HepG2 (cell line): ENCODE data around the gene DPEP2NB. TPM values are rescaled to one million over a fixed set of nuclear protein-coding genes. Genes with fewer than 3 reads are reported as not detected.

Experiments
- DMAP1 ChIP-seq: IDR thresholded peaks from 2 replicates; pipeline ENCODE4 v1.6.1; 2016
- FOXO4 ChIP-seq: sonication (generic); formaldehyde crosslinking; conservative IDR thresholded peaks from 2 replicates; pipeline ENCODE4 v1.8.1; 2023; ENCODE audit warnings: missing genetic modification reagents
- HDAC1 ChIP-seq: sonication (generic); formaldehyde crosslinking; IDR thresholded peaks from 2 replicates; pipeline ENCODE4 v1.5.1; 2020; ENCODE audit warnings: mild to moderate bottlenecking, missing genetic modification reagents
- HMG20A ChIP-seq: IDR thresholded peaks from 2 replicates; pipeline ENCODE4 v1.6.1; 2016; ENCODE audit warnings: borderline replicate concordance
- HMGXB3 ChIP-seq: sonication (generic); formaldehyde crosslinking; IDR thresholded peaks from 2 replicates; pipeline ENCODE4 v1.4.0; 2020; ENCODE audit warnings: missing genetic modification reagents, borderline replicate concordance
- HMGXB4 ChIP-seq, 2 experiments: sonication (generic) in 1 of 2; formaldehyde crosslinking in 1 of 2; IDR thresholded peaks; 2 replicates each; pipeline versions ENCODE4 v1.4.0 to v1.6.1; 2018 to 2020; ENCODE audit warnings: missing genetic modification reagents in 2 of 2, borderline replicate concordance in 1 of 2, low read depth in 1 of 2, mild to moderate bottlenecking in 1 of 2, missing biosample characterization in 1 of 2
- MATR3 ChIP-seq: sonication (generic); formaldehyde crosslinking; IDR thresholded peaks from 2 replicates; pipeline ENCODE4 v1.4.0; 2020; ENCODE audit warnings: missing genetic modification reagents
- SIX1 ChIP-seq: sonication (generic); formaldehyde crosslinking; IDR thresholded peaks from 2 replicates; pipeline ENCODE4 v1.4.0; 2020; ENCODE audit warnings: missing genetic modification reagents, borderline replicate concordance
- ZBTB33 ChIP-seq: sonication (generic); formaldehyde crosslinking; IDR thresholded peaks from 2 replicates; pipeline ENCODE4 v1.4.0; 2020; ENCODE audit warnings: missing genetic modification reagents
- ZFP36L2 ChIP-seq: sonication (generic); formaldehyde crosslinking; IDR thresholded peaks from 2 replicates; pipeline ENCODE4 v1.4.0; 2020; ENCODE audit warnings: missing genetic modification reagents
- ZNF33A ChIP-seq: sonication (generic); formaldehyde crosslinking; IDR thresholded peaks from 2 replicates; pipeline ENCODE4 v1.5.1; 2020; ENCODE audit warnings: missing genetic modification reagents, mild to moderate bottlenecking, moderate library complexity, borderline replicate concordance
- ZNF343 ChIP-seq: sonication (generic); formaldehyde crosslinking; IDR thresholded peaks from 2 replicates; pipeline ENCODE4 v1.4.0; 2020; ENCODE audit warnings: mild to moderate bottlenecking, missing genetic modification reagents
- ZNF570 ChIP-seq: sonication (generic); formaldehyde crosslinking; IDR thresholded peaks from 2 replicates; pipeline ENCODE4 v1.4.0; 2020; ENCODE audit warnings: mild to moderate bottlenecking, missing genetic modification reagents, borderline replicate concordance
- ZNF7 ChIP-seq: IDR thresholded peaks from 2 replicates; pipeline ENCODE4 v1.6.1; 2016; ENCODE audit warnings: missing biosample characterization, missing genetic modification reagents
- polyA plus RNA-seq, 8 experiments: library from polyadenylated mRNA; depleted of rRNA in 3 of 8; stranded (reverse) in 7 of 8; unstranded in 1 of 8; fragments of >200 nt; fragmentation: Illumina TruSeq in 4 of 8; extraction: Trizol in 4 of 8; gene quantifications; 2 replicates each; pipeline versions ENCODE4 v1.2.1 to v1.2.3, GENCODE V29; 2011 to 2016; ENCODE audit warnings: low read depth in 4 of 8, missing spikeins in 1 of 8, mixed read lengths in 1 of 8; ENCODE audit not compliant: insufficient read depth in 1 of 8
- total RNA-seq, 5 experiments: library from RNA; depleted of rRNA; stranded (reverse); fragments of >200 nt; fragmentation: Illumina TruSeq; extraction: Trizol; gene quantifications; 2 replicates each; pipeline ENCODE4 v1.2.3, GENCODE V29; 2016; ENCODE audit warnings: low read depth in 1 of 5
- TF ChIP-seq, protein P1 (sequence below): IDR thresholded peaks from 2 replicates; pipeline ENCODE4 v1.6.1; 2012; ENCODE audit warnings: inconsistent platforms
- TF ChIP-seq, protein P2 (sequence below): IDR thresholded peaks from 2 replicates; pipeline ENCODE4 v1.6.1; 2018; ENCODE audit warnings: missing genetic modification reagents, mild to moderate bottlenecking, missing compliant biosample characterization

DPEP2NB gene
- total and polyA plus RNA-seq, 2 of the 13 experiments (the other 11 are each of a cell fraction or from before 2014, with no cell fraction given), result not detected

GRCh38 chr16:68022728-68023537 is 7.2 kb upstream of the DPEP2NB start, which contains the start of the genes DDX28 and DUS2 (continued):
- no peak; the same call in 1 of the 2 replicates for TF ChIP-seq ZNF570
- no peak for TF ChIP-seq FOXO4 (CRISPR knock-in tag)
- TF ChIP-seq ZFP36L2, result no peak; the same call in 1 of the 2 replicates
- peak; percentile 97 for TF ChIP-seq HMGXB4 (CRISPR knock-in tag; IDR thresholded peaks at IDR 0.05; ENCODE audit: borderline replicate concordance in 1 of 2, low read depth in 1 of 2)
- TF ChIP-seq ZNF343 (CRISPR knock-in tag), result peak; percentile 94
- TF ChIP-seq, protein P1, sequence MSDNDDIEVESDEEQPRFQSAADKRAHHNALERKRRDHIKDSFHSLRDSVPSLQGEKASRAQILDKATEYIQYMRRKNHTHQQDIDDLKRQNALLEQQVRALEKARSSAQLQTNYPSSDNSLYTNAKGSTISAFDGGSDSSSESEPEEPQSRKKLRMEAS, result peak; percentile 98
- TF ChIP-seq HMG20A (CRISPR knock-in tag), result peak; percentile 21; the same call in 1 of the 2 replicates
- peak; percentile 100 for TF ChIP-seq HDAC1 (CRISPR knock-in tag)
- TF ChIP-seq SIX1 (CRISPR knock-in tag), result peak; percentile 11; the same call in 1 of the 2 replicates
- TF ChIP-seq ZNF7, result no peak; the same call in 1 of the 2 replicates
- TF ChIP-seq ZBTB33 (CRISPR knock-in tag), result peak; percentile 67; the same call in 1 of the 2 replicates
- TF ChIP-seq DMAP1, result peak; percentile 99
- TF ChIP-seq HMGXB3, result peak; percentile 93
- TF ChIP-seq MATR3 (CRISPR knock-in tag), result no peak
- no peak; the same call in 1 of the 2 replicates for TF ChIP-seq ZNF33A (CRISPR knock-in tag)
- TF ChIP-seq, protein P2, sequence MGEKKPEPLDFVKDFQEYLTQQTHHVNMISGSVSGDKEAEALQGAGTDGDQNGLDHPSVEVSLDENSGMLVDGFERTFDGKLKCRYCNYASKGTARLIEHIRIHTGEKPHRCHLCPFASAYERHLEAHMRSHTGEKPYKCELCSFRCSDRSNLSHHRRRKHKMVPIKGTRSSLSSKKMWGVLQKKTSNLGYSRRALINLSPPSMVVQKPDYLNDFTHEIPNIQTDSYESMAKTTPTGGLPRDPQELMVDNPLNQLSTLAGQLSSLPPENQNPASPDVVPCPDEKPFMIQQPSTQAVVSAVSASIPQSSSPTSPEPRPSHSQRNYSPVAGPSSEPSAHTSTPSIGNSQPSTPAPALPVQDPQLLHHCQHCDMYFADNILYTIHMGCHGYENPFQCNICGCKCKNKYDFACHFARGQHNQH, result peak; percentile 95
